ENCODE measurements around the gene SUPT20HL1.

GRCh38 chrX:24347881-24348280 lies 12.6 kb upstream of the SUPT20HL1 start:
- TF ChIP-seq CTCF (IDR thresholded peaks at IDR 0.05) (no peak), ZFX (IDR thresholded peaks at IDR 0.05; ENCODE audit: borderline replicate concordance) (no peak)

Measured in 22Rv1 (cell line).